GM20000 (cell line): Measurements from ENCODE around the gene ATP8B1.

Experiments
- DNase-seq: peaks from one replicate; pipeline ENCODE4 v3.0.0; 2012; ENCODE audit warnings: low spot score
- CTCF ChIP-seq: IDR thresholded peaks from 2 replicates; pipeline ENCODE4 v1.5.1; 2012; ENCODE audit warnings: mild to moderate bottlenecking, control low read depth; ENCODE audit errors: extremely low read depth, missing control alignments

ATP8B1 gene

GRCh38 chr18:57759650-57760049, 43.5 kb downstream of the ATP8B1 start:
- no peak for TF ChIP-seq CTCF
- no peak for DNase-seq

GRCh38 chr18:57755473-57756067, 47.5 kb downstream of the ATP8B1 start:
- no peak for TF ChIP-seq CTCF
- no peak for DNase-seq

- no peak for TF ChIP-seq CTCF
- peak; percentile 33 for DNase-seq
Measured at GRCh38 chr18:57754577-57755338, 48.4 kb downstream of the ATP8B1 start.

GRCh38 chr18:57753063-57753462, 50.1 kb downstream of the ATP8B1 start:
- TF ChIP-seq CTCF: no peak
- no peak for DNase-seq

GRCh38 chr18:57749604-57749970, 53.5 kb downstream of the ATP8B1 start:
- no peak for TF ChIP-seq CTCF
- DNase-seq: no peak

- DNase-seq: peak; percentile 40
- TF ChIP-seq CTCF: no peak
Measured at GRCh38 chr18:57748770-57749603, 54.1 kb downstream of the ATP8B1 start.
